HG02759 (cell line): Measurements from ENCODE around the gene ALKBH4.
"Not testable (repeated sequence)": the region's sequence is repeated elsewhere in the genome, so short reads cannot be mapped to it uniquely, and the experiment has no call there.

Experiments used
- ATAC-seq: cut with Tn5 transposase; IDR thresholded peaks from one replicate; pipeline ENCODE4 v1.9.1; 2021; ENCODE audit warnings: mild to moderate bottlenecking, moderate library complexity; ENCODE audit not compliant: unreplicated experiment

ALKBH4 gene

GRCh38 chr7:102429141-102429899, 35.3 kb downstream of the ALKBH4 start:
- no peak for ATAC-seq

GRCh38 chr7:102427019-102427405, 37.7 kb downstream of the ALKBH4 start:
- no peak for ATAC-seq

GRCh38 chr7:102426268-102427018, 38.2 kb downstream of the ALKBH4 start:
- peak; percentile 66 for ATAC-seq

GRCh38 chr7:102425639-102426267, 38.9 kb downstream of the ALKBH4 start:
- peak; percentile 62 for ATAC-seq

- peak; percentile 28 for ATAC-seq
Measured at GRCh38 chr7:102424787-102425218, 39.9 kb downstream of the ALKBH4 start.

- no peak for ATAC-seq
Measured at GRCh38 chr7:102424129-102424551, 40.5 kb downstream of the ALKBH4 start.

GRCh38 chr7:102421706-102422240, 42.9 kb downstream of the ALKBH4 start:
- ATAC-seq: no peak

- ATAC-seq: no peak
Measured at GRCh38 chr7:102418592-102418991, 46.1 kb downstream of the ALKBH4 start.

- ATAC-seq: no peak
Measured at GRCh38 chr7:102417105-102417504, 47.6 kb downstream of the ALKBH4 start.

GRCh38 chr7:102416406-102416805, 48.3 kb downstream of the ALKBH4 start:
- ATAC-seq: no peak

- ATAC-seq: peak; percentile 58
Measured at GRCh38 chr7:102415685-102416225, 48.9 kb downstream of the ALKBH4 start.

- ATAC-seq: no peak
Measured at GRCh38 chr7:102413611-102414010, 51.1 kb downstream of the ALKBH4 start.

GRCh38 chr7:102413091-102413490, 51.6 kb downstream of the ALKBH4 start:
- no peak for ATAC-seq

GRCh38 chr7:102412548-102412947, 52.1 kb downstream of the ALKBH4 start:
- no peak for ATAC-seq

GRCh38 chr7:102410918-102411317, 53.7 kb downstream of the ALKBH4 start:
- no peak for ATAC-seq

- no peak for ATAC-seq
Measured at GRCh38 chr7:102410123-102410522, 54.5 kb downstream of the ALKBH4 start.

GRCh38 chr7:102409340-102409739, 55.3 kb downstream of the ALKBH4 start:
- ATAC-seq: no peak

GRCh38 chr7:102408530-102408929, 56.1 kb downstream of the ALKBH4 start:
- ATAC-seq: not testable (repeated sequence)

GRCh38 chr7:102407910-102408309, 56.8 kb downstream of the ALKBH4 start:
- no peak for ATAC-seq
